Forelimb muscle (tissue), 1 donor: ENCODE results near the gene MAP7D2. TPM values are rescaled to one million over a fixed set of nuclear protein-coding genes. Genes with fewer than 3 reads are reported as not detected.
A peak's percentile ranks its signal among the peaks of the same experiment; 100 is the strongest.
"Not testable (repeated sequence)": the region's sequence is repeated elsewhere in the genome, so short reads cannot be mapped to it uniquely, and the experiment has no call there.

Experiments used
- DNase-seq: peaks from one replicate; pipeline ENCODE4 v3.0.0-alpha.2; 2013; ENCODE audit warnings: low read depth
- polyA plus RNA-seq: library from polyadenylated mRNA; unstranded; fragments of 120-200 nt; gene quantifications from one replicate; pipeline ENCODE4 v1.2.1, GENCODE V29; 2013; ENCODE audit not compliant: insufficient read length

MAP7D2 gene
- polyA plus RNA-seq: 0.63 TPM

DNA sequence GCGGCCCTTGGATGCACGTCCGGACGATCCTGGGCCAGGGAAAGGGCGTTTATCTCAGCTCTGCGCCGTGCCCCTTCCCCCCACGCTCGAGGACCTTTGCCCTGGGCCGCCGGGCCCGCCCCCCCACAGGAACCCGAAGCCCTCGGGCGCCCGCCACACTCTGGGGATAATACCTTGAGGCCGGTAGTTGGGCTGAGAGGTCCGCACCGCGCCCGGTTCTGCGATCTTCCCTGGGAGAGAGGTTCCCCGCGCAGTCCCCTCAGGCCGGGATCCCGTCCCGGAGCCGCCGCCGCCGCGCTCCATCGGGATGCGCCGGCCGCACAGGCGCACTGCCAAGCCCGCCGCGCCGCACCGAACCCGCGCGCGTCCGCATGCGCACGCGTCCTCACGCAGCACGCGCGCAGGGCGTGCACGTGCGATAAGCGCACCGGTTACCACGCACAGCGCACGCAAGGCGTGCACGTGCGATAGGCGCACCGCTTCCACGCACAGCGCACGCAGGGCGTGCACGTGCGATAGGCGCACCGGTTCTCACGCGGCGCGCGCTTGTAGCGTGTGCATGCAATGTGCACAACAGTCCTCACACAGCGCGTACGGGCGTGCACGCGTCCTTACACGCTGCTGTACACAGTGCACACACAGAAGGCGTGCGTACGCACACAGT, at the start of gene MAP7D2:
Gene MAP7D2 (minus strand): TSS at position 331 of the 664 bp plus-strand sequence. CDS start 28 bp downstream, at position 303.
- DNase-seq: no peak

DNA sequence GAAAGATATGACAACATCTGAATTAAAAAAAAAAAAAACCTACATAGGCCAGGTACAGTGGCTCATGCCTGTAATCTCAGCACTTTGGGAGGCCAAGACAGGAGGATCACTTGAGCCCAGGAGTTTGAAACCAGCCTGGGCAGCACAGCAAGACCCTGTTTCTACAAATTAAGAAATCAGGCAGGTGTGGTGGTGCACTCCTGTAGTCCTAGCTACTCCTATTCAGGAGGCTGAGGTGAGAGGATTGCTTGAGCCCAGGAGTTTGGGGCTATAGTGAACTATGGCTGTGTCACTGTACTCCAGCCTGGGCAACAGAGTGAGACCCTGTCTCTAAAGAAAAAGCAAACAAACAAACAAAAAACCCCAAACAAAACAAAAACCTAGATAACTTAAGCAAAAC, 45.8 kb upstream of the MAP7D2 start:
- not testable (repeated sequence) for DNase-seq

DNA sequence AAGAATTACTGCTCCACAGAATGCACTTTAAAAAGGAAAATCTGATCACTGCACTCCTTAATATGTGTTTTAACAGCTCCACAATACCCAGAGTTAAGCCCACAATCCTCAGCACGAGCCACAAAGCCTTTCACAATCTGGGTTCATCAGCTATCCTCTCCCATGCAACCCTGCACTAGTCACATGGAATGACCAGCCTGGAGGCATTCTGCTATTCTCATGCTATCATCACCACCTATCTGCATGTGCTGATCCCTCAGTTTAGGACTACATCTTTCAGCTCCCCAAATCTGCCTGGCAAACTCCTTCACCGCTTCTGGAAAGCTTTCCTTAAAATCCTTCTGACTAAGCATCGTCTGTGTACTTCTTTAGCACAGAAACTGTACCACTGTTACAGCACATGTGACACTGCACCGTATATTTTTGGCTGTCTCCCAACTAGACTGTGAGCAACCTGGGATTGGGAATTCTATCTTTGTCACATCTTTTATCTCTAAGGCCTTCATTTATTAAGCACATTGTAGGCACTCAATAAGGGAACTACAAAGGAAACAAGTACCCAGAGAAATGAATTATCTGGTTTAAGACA, 43.2 kb upstream of the MAP7D2 start:
- no peak for DNase-seq

DNA sequence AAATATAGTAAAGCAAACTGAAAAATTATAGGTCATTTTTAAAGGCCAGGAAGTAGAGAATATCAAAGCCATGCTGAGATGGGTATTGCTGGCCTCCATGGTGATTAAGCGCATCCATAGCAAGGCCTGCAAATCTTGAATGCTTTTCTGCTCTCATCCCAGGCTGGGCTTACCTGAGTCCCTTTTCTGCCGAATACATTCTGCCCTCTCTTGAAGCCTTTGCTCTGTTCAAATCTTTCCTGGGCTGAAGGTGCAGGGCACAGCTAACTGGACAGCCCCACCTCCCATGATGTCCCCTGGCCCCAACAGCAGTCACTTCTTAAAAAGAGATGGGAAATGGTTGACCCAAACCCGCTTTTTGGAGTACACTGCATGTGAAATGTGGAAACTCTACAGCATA, 35.0 kb upstream of the MAP7D2 start:
- DNase-seq: no peak

DNA sequence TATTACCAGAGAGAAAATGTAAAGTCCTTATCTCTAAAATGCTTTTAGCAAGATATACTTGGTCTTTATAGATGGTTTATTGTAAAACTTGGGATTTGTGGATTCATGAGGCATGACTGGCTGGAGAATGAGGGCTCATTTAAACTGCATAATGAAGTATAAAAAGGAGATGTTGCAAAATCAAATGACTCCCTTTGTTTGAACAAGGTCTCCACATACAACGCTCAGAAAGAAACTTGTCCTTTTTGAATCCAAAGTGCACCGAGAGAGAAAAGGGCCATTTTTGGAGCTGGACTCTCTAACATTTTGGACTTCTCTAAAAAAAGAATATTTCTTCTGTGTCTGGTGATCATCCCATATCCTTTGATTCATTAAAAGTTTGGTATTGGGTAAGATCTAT, 32.6 kb upstream of the MAP7D2 start:
- DNase-seq: no peak

DNA sequence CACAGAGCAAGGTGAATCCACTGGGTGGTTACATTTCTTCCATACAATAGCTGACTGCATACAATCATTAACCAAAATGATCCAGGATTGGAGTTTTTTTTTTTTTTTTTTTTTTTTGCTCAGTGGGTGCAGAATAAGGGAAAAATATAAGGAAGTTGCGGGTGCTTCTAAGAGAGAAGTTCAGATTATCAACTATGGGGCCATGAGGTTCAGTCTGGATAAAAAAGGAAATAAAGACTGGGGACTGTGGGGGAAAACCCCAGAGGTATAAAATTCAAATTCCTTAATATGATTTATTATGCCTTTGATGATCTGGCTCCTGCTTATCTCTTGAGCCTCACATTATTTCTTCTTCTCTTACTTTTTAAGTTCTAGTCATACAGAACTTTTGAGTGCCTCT, 30.9 kb upstream of the MAP7D2 start:
- DNase-seq: no peak

DNA sequence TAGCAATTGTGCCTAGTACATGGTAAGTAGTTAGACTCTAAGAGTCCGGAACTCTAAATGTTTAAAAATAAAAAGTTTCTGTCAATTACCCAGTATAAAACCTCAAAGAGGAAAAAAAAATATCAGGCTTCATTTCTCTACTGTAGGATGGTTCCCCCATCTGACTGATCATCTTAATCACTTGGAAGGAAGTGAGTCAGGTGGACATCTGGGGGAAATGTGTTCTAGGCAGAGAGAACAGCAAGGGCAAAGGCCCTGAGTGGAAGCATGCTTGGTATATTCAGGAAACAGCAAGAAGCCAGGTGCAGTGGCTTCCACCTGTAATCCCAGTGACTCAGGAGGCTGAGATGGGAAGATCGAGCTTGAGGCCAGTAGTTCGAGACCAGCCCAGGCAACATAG, 27.8 kb upstream of the MAP7D2 start:
- no peak for DNase-seq

DNA sequence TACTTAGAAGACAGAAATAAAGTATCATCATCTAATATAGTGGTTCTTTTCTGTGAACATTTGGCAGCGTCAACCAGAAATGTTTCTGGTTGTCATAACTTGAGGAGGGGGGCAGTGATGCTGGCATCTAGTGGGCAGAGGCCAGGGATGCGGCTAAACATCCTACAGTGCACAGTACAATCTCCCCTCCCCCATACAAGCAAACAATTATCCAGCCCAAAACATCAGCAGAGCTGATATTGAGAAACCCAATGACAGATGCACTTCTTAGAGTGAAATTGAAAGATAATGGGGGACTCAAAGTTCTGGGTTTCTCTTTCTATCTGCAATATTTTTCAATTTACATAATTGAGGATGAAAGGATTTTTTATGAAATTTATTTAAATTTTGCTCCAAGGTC, 26.9 kb upstream of the MAP7D2 start:
- DNase-seq: no peak

DNA sequence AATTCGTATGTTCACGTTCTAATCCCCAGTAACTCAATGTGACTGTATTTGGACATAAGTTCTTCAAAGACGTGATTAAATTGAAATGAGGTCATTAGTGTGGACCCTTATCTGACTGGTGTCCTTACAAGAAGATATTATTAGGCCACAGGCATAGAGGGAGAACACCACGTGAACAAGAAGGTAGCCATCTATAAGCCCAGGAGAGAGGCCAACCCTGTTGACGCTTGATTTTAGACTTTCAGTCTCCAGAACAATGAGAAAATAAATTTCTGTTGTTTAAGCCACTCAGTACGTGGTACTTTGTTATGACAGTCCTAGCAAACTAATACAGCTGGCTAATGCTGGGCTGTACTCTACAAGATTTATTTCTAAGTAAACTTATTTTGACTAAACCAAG, 26.4 kb upstream of the MAP7D2 start:
- DNase-seq: no peak

DNA sequence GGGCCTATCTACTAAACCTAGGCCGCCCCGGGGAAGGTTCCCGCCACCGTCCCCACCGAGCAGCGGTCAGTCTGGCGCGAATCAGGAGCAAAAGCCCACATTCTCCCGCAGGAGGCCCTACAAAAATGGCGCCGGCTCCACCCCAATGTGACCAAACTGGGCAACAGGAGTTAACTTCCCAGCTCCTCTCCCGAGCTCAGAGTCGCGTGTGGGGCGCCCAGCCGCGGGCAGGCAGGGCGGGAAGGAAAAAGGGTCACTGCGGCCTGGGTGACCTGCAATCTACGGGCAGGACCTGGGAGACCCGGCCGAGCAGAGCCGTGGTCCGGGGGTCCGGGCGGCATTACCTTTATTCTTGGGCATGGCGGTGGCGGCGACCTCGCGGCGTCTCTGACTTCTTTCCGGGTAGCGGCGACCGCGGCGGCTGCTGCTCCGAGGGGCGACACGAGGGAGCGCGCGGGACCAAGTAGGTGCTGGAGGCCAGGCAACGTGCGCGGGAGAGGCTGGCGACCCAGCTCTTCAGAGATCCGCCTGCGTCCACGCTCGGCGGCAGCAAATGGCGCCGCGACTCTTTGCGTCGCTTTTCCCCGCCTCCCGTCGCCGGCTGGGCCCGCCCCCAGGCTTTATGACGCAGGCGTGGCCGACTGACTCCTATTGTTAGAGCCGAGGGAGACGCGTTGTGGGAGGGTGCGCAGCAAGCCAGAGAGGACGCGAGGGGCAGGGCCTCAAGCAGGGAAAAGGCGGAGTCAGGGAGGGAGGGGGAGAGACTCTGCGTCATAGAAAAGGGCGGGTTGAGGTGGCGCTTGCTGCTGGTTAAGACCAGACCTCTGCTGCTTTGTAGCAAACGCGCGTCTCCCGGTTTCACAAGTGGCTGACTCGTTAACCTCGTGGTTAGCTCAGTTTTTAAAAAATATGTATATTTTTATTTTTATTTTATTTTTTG, 24.8 kb upstream of the MAP7D2 start, which contains the start of gene EIF1AX:
Gene EIF1AX (minus strand): TSS at position 558 of the 940 bp plus-strand sequence. CDS start 198 bp downstream, at position 360.
- DNase-seq: peak; percentile 96

DNA sequence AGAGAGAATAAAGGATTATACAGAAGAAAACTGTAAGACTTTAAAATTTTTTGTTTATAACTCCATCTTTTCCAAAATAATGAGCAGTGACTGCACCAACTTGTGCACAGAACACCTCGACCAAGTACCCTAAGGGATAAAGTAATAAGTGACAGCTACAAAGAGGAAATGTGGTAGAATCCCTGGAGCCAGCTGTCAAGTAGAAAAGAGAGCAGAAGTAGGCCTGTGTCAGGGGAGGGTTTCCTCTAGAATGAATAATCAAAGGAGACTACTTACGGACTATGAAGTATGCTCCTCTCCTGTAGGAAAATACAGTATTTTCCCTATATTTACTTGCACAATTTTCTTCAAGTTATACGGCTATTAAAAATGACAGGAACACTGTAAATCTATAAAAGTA, 23.7 kb upstream of the MAP7D2 start:
- no peak for DNase-seq

DNA sequence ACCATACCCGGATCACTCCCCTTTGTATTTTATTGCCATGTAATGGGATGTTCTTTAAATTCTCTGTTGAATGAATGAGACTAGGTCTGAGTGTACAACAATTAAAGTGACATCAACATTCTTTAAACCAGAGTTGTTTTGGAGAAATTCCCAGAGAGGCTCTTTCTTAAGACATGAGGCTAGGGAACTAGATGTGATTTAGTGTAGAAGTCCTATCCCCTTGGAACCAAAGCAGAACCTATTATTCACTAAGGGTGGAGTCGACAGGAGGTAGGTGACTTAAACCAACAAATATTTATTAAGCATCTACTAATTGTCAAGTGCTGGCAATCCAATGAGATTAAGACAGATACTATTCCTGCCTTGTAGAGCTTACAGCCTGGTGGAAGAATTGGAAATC, 23.3 kb upstream of the MAP7D2 start:
- no peak for DNase-seq

DNA sequence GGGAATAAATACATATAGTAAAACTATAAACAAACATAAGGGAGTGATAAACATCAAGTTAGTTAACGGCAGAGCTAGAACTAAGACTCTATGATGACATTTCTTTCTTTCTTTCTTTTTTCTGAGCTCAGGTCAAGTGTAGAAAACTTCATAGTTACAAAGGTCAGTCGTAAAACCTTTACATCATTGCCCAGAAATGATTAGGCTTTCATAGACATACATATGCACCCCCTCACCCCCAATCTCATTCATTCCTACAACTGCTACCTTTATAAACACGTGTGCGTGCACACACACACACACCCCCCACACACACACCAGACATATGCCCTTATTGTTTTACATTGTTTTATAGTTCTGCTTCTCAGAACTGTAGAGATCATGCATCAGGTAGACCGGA, 19.2 kb upstream of the MAP7D2 start:
- DNase-seq: no peak

DNA sequence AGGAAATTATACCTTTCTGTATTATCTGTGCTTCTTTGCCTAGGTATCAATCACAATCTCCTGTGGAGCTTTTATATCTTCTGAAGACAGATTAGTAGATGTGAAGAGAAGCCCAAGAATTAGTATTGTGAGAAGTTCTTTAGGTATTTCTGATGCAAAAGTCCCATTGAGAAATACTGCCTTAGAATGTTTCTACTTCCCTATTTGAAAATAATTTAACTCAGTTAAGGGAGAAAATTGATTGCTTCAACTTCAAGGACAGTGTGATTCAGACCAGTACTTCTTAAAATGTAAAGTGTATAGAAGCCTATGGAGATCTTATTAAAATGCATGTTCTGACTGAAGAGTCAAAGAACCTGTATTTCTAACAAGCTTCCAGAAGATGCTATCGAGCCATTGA, 16.0 kb upstream of the MAP7D2 start:
- no peak for DNase-seq

DNA sequence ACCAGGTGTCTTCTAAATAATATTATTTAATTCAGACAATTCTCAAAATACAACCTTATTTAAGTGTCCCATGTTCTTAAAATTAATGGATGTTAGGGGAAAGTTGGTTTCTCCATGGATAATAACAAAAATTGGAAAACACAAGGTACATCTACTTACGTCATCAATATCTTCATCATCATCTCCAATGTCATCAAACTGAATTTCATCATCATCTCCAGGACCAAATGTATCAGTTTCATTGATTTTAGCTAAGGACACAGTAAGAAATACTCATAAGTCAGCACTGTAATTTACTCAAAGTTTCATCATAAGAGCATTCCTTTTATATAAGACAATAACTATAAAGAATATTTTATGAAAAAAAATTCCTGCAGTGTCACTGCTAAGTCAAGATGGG, 13.7 kb upstream of the MAP7D2 start:
- no peak for DNase-seq

DNA sequence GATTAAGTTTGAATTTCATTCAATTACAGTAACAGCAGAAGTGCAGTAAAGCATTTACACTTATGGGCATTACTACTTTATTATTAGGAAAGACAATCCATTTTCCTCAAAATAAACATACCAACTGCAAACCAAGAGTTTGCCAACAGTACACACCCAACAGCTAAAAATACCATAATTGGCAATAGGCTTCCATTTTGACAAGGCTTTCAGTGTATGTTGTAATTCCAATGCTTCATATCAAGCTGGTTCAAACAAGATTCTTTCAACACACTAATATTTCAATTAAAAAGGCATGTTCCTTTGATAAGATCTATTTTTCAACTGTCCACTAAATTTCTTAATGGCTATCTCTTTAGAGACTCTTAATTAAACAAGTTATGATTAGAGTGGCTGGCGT, 12.8 kb upstream of the MAP7D2 start:
- DNase-seq: no peak

DNA sequence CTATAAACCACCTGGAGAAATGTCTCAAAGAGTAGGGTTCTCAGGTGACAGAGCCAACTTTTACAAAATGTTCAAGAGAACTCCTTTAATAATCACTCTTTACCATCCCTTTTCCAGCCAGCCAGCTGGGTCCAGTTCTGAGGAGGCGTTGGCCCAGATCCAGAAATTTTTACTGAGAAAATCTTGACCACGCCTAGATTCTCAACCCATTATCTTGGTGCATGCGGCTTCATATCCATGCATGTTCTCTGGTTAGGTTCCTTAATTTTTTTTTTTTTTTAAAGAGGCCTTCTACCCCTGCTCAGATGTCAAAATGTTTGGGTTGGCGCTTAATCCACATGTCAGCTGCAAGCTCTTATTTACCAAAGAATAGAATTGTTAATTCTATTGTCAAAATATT, 12.0 kb upstream of the MAP7D2 start:
- DNase-seq: no peak

DNA sequence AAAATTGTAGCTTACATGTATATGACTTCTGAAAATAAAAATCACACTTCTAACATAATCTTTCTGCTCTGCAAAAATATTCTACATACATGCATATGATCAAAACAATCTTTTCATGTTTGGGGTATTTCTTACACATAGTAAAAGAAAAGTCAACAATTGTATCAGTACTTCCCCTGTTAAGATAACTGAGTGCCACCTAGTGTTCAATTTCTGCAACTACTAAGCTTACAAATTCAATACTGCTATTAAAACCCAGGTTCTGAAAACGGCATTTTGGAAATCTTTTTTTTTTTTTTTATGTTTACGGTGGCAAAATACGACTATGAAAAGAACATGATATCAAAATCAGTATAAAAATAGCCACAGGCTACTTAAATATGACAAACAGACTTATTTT, 10.7 kb upstream of the MAP7D2 start:
- not testable (repeated sequence) for DNase-seq

DNA sequence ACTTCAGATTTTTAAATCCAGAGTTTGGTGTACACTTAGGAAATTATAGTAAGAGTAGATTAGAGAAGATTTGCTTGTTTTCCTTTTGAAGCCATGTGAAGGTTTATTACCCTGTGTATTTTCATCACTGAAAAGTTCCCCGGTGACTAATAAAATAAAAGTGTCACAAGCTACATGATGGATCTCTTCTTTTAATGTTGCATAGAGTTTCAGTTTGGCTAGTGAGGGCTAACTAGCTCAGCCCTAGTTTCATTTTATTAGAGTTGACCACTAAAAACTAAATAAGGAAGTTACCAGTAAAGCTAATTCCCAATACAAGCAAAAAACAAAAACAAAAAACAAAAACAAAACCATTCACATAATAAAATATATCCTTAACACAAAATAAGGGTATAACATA, 10.1 kb upstream of the MAP7D2 start:
- DNase-seq: not testable (repeated sequence)

DNA sequence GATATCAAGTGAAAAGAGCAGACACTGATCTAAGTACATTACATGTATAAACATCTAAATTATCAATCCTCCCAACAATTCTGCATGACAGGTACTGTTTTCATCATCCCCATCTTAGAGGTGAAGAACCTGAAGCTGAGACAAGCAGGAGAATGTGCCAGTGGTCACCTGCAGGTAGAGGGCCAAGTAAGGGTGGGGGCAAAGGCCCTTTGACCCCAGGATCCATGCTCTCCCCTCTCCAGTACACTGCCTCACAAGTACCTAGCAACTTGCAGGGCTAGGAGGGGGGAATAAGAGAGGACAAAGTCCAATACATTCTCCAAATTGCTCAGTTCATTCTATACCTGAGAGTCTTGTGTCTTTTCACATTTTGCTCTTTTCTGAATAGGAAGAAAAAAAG, 8.3 kb upstream of the MAP7D2 start:
- DNase-seq: no peak

DNA sequence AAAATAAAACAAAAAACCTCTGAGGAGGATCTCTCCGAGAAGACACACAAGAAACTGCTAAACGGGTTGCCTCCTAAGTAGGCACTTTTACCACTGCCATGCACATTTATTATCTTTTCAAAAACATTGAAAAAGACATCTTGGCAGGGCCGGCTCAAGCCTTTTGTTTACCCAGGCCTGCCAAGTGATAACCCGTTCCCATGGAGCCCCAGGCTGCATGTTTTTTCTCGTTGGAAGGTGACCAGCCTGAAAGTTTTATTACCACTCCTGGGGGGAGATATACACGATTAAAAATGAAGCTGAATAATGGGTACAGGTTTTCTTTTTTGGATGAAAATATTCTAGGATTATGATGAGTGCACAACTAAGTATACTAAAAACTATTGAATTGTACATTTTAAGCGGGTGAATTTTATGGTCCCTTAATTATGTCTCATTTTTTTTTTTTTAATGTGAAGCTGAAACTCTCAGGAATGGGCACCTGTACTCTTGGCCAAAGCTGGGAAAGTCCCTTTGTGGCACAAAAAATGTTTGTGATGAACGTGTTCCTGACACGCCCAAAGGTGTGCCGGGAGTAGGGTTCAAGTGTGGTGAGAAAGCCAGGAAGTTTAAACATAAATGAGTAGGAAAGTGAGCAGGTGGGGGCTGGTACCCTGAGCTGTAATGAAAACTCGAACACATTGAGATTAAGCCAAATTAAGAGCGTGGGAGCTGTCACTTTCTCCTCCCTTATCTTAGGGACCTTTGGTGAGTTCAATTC, 1.5 kb upstream of the MAP7D2 start:
- DNase-seq: no peak

DNA sequence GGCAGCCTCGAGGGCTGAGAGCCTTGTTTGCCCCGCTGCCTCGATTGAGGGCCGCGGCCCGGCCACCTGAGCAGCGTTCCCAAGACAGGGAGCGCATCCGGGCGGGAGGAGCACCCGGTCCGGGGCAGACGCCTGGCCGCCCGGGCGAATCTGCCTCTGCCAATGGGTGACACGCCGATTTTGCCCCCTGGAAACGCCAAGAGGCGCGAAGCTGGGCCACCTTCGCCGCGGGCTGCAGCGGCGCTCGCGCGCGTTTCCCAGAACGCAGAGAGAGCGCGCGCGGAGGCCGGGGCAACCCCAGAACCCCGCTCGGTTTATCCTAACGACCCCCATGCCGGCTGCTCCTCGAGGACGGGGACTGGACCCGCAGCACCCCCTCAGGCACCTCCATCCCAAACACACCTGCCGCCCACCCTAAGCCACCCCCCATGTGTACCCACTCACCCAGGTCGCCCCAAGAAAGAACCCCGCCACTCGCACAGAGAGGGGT, 575 bp downstream of the MAP7D2 start:
- no peak for DNase-seq
